Keratinocyte (primary cell): Measurements from ENCODE around the gene REL. TPM values are rescaled to one million over a fixed set of nuclear protein-coding genes. Genes with fewer than 3 reads are reported as not detected.

Experiments used
- DNase-seq: peaks from one replicate; pipeline ENCODE4 v3.0.0-alpha.2; 2011; ENCODE audit warnings: low read depth, missing footprints, low spot score
- FAIRE-seq: peaks from 2 replicates; lab custom pipeline; 2011; peaks lifted over from hg19 to GRCh38; lab: Jason Lieb, UNC
- H2AFZ ChIP-seq: 2 replicates; pipeline ENCODE4 v1.6.0; 2012; ENCODE audit warnings: low read length, control low read depth, inconsistent platforms; ENCODE audit not compliant: control insufficient read depth
- H3K27ac ChIP-seq: 2 replicates; pipeline ENCODE4 v1.5.1; 2011; ENCODE audit warnings: low read length; ENCODE audit not compliant: control insufficient read depth, insufficient read depth
- H3K27me3 ChIP-seq: 3 replicates; pipeline ENCODE4 v1.6.0; 2011; ENCODE audit warnings: low read length; ENCODE audit not compliant: control insufficient read depth, insufficient read depth; ENCODE audit errors: extremely low read depth
- H3K36me3 ChIP-seq, 2 experiments: 2 replicates in 1 of 2; 3 replicates in 1 of 2; pipeline ENCODE4 v1.5.1; 2011; ENCODE audit warnings: low read length in 2 of 2, mild to moderate bottlenecking in 1 of 2; ENCODE audit not compliant: control insufficient read depth in 2 of 2, insufficient read depth in 2 of 2; ENCODE audit errors: extremely low read depth in 1 of 2
- H3K4me1 ChIP-seq: 3 replicates; pipeline ENCODE4 v1.5.1; 2011; ENCODE audit warnings: low read length; ENCODE audit not compliant: control insufficient read depth, insufficient read depth; ENCODE audit errors: extremely low read depth
- H3K4me2 ChIP-seq: 3 replicates; pipeline ENCODE4 v1.6.0; 2011; ENCODE audit warnings: low read depth, low read length; ENCODE audit not compliant: control insufficient read depth, insufficient read depth; ENCODE audit errors: extremely low read depth
- H3K4me3 ChIP-seq, 3 experiments: fragments of 200-600 bp in 1 of 3; sonication (generic) in 1 of 3; 2 replicates in 2 of 3; 3 replicates in 1 of 3; pipeline ENCODE4 v1.5.1; 2011 to 2016; ENCODE audit warnings: low read length in 3 of 3, mild to moderate bottlenecking in 3 of 3, control low read depth in 2 of 3, inconsistent platforms in 1 of 3, low read depth in 1 of 3, mixed read lengths in 1 of 3, mixed run types in 1 of 3, moderate library complexity in 1 of 3; ENCODE audit not compliant: control insufficient read depth in 2 of 3, insufficient read depth in 2 of 3; ENCODE audit errors: extremely low read depth in 1 of 3
- H3K79me2 ChIP-seq: 2 replicates; pipeline ENCODE4 v1.6.0; 2012; ENCODE audit warnings: low read length; ENCODE audit not compliant: control insufficient read depth, insufficient read depth
- H3K9ac ChIP-seq: 3 replicates; pipeline ENCODE4 v1.6.0; 2011; ENCODE audit warnings: low read length; ENCODE audit not compliant: control insufficient read depth, insufficient read depth; ENCODE audit errors: extremely low read depth
- H3K9me1 ChIP-seq: 3 replicates; pipeline ENCODE4 v1.6.0; 2011; ENCODE audit warnings: low read length; ENCODE audit not compliant: control insufficient read depth, insufficient read depth; ENCODE audit errors: extremely low read depth
- H3K9me3 ChIP-seq: 2 replicates; pipeline ENCODE4 v1.5.1; 2012; ENCODE audit warnings: low read depth, low read length; ENCODE audit not compliant: control insufficient read depth
- H4K20me1 ChIP-seq: 3 replicates; pipeline ENCODE4 v1.6.0; 2011; ENCODE audit warnings: low read length; ENCODE audit not compliant: control insufficient read depth, insufficient read depth; ENCODE audit errors: extremely low read depth
- EZH2 ChIP-seq: IDR thresholded peaks from one replicate; pipeline ENCODE4 v1.6.1; 2012; ENCODE audit warnings: inconsistent platforms, mild to moderate bottlenecking, low read length, moderate library complexity
- dilution Hi-C: fragments of 300-500 bp; cut with MboI; formaldehyde crosslinking; loops from one replicate; pipeline ENCODE4 v1.7.0; 2020; ENCODE audit warnings: low sequenced_read_pairs; ENCODE audit not compliant: extremely low pct_ligation_motif_present
- polyA plus RNA-seq, 5 experiments: library from polyadenylated mRNA; depleted of rRNA in 3 of 5; stranded (reverse) in 3 of 5; stranded (forward) in 1 of 5; unstranded in 1 of 5; fragments of >200 nt; gene quantifications; 1 replicate in 1 of 5; 2 replicates in 3 of 5; 3 replicates in 1 of 5; pipeline versions ENCODE4 v1.2.1 to v1.2.3, GENCODE V29; 2011 to 2012; ENCODE audit warnings: missing spikeins in 2 of 5, low read depth in 1 of 5, low replicate concordance in 1 of 5
- TF ChIP-seq, protein P1 (sequence below), 3 experiments: IDR thresholded peaks in 1 of 3; conservative IDR thresholded peaks in 1 of 3; optimal IDR thresholded peaks in 1 of 3; 2 replicates in 2 of 3; 3 replicates in 1 of 3; pipeline versions ENCODE3 to v1.5.1; 2011; ENCODE audit warnings: low read length in 3 of 3, mild to moderate bottlenecking in 3 of 3, moderate library complexity in 2 of 3, control low read depth in 1 of 3, inconsistent platforms in 1 of 3; ENCODE audit not compliant: insufficient read depth in 2 of 3; ENCODE audit errors: extremely low read depth in 1 of 3

Gene REL
- polyA plus RNA-seq, 1 donor (not counting 4 experiments of a cell fraction or from before 2014, with no cell fraction given): 9.0 TPM

DNA sequence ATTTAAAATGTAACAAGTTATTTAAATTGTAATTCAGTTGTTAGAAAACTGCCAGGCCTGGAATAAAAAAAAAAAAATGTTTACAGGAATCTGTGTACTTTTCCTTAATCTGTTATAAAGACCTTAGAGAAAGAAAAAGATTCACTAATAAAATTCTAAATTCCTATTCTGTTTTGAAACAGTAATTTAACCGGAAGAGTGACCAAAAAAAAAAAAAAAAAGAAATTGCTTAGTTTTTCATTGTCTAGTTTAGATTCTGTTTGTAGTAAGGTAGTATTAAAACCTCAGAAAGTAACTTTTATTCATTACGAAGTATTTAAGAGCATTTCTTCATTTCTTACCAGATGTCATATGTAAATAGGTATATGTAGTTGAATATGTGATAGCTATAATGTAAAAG is 2.5 kb downstream of the REL start:
- DNase-seq: no peak

DNA sequence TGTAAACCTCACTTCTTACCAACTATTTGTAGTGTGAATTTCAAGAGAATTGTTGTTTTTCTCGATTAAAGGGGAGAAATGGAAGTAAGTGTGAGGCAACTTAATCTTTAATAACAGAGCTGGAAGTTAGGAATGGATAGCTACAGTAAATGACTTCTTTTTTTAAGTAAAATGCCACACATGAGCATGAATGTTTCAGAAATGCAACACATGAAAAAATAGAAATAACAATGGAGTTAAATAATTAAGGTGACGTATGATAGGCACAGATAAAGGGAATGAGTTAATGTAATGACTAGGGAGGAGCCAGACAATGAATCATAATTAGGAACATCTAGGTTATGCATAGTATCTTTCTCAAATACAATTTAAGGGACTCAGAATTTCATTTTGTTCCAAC is 3.4 kb downstream of the REL start:
- peak overlapping the region; percentile 99 for H3K9ac ChIP-seq
- no peaks in the 10 kb centered on the region for H3K9me3 ChIP-seq
- no peaks in the 10 kb centered on the region for H4K20me1 ChIP-seq
- H3K79me2 ChIP-seq: peaks cover 74% of the 10 kb centered on the region
- peak overlapping the region; percentile 93 for H3K4me2 ChIP-seq
- peaks cover 16% of the 10 kb centered on the region for H3K4me1 ChIP-seq
- peak overlapping the region; percentile 99 for H3K27ac ChIP-seq
- no peak for DNase-seq
- peak overlapping the region; percentile 94 to 98 (median 96) for H3K4me3 ChIP-seq
- no peaks in the 10 kb centered on the region for H3K27me3 ChIP-seq
- no peak for FAIRE-seq
- dilution Hi-C loops: no loop called here
- TF ChIP-seq, protein P1, sequence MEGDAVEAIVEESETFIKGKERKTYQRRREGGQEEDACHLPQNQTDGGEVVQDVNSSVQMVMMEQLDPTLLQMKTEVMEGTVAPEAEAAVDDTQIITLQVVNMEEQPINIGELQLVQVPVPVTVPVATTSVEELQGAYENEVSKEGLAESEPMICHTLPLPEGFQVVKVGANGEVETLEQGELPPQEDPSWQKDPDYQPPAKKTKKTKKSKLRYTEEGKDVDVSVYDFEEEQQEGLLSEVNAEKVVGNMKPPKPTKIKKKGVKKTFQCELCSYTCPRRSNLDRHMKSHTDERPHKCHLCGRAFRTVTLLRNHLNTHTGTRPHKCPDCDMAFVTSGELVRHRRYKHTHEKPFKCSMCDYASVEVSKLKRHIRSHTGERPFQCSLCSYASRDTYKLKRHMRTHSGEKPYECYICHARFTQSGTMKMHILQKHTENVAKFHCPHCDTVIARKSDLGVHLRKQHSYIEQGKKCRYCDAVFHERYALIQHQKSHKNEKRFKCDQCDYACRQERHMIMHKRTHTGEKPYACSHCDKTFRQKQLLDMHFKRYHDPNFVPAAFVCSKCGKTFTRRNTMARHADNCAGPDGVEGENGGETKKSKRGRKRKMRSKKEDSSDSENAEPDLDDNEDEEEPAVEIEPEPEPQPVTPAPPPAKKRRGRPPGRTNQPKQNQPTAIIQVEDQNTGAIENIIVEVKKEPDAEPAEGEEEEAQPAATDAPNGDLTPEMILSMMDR (optimal IDR thresholded peaks at IDR 0.05 in 1 of 3, IDR thresholded peaks at IDR 0.05 in 1 of 3, conservative IDR thresholded peaks at IDR 0.05 in 1 of 3; ENCODE audit: extremely low read depth in 1 of 3, insufficient read depth in 2 of 3, low read length in 3 of 3): no peak
- no peak for TF ChIP-seq EZH2
- no peak overlapping the region for H2AFZ ChIP-seq
- H3K9me1 ChIP-seq: no peaks in the 10 kb centered on the region
- H3K36me3 ChIP-seq: no peaks in the 10 kb centered on the region

More for the DNA sequence above, 2.5 kb downstream of the REL start:
- Histone ChIP-seq H3K36me3 (no peaks in the 10 kb centered on the region), H3K27ac (peak overlapping the region; percentile 99), H3K9me3 (no peaks in the 10 kb centered on the region), H3K4me2 (peak overlapping the region; percentile 93), H3K79me2 (peaks cover 68% of the 10 kb centered on the region), H3K27me3 (no peaks in the 10 kb centered on the region), H3K4me1 (peaks cover 16% of the 10 kb centered on the region), H3K9ac (peak overlapping the region; percentile 99), H4K20me1 (no peaks in the 10 kb centered on the region), H3K9me1 (no peaks in the 10 kb centered on the region), H3K4me3 (peak overlapping the region; percentile 94 to 98 (median 96)), H2AFZ (no peak overlapping the region)
- no peak for TF ChIP-seq EZH2
- FAIRE-seq: no peak
- dilution Hi-C loops: no loop called here

DNA sequence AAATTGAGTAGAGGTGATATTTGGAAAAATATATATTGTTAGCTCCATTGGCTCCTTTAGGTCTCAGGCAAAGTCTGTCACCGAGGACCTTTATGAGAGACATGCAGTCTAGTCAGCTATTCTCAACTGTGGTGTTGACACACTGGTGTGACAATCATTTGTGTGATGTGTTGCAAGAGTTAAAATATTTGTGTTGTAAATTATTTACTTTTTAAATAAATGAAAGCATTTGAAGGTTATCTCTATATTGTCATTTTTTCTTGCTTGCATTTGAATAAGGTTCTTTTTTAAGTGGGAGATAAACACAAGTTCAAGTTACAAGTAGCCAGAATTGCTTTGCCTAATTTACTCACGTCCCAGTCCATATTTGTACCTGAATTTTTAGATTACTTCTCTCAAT is 4.3 kb downstream of the REL start:
- H4K20me1 ChIP-seq: no peaks in the 10 kb centered on the region
- H3K9me1 ChIP-seq: no peaks in the 10 kb centered on the region
- TF ChIP-seq, protein P1 (optimal IDR thresholded peaks at IDR 0.05 in 1 of 3, IDR thresholded peaks at IDR 0.05 in 1 of 3, conservative IDR thresholded peaks at IDR 0.05 in 1 of 3; ENCODE audit: extremely low read depth in 1 of 3, insufficient read depth in 2 of 3, low read length in 3 of 3): no peak
- no peak for TF ChIP-seq EZH2
- H3K27ac ChIP-seq: peak overlapping the region; percentile 99
- H3K79me2 ChIP-seq: peaks cover 82% of the 10 kb centered on the region
- DNase-seq (no peak), FAIRE-seq (no peak)
- no peak overlapping the region for H2AFZ ChIP-seq
- peaks cover 12% of the 10 kb centered on the region for H3K4me1 ChIP-seq
- H3K27me3 ChIP-seq: no peaks in the 10 kb centered on the region
- H3K36me3 ChIP-seq: no peaks in the 10 kb centered on the region
- H3K9ac ChIP-seq: peak overlapping the region; percentile 99
- dilution Hi-C loops: no loop called here
- peak overlapping the region; percentile 8 to 96 (median 94) for H3K4me3 ChIP-seq
- H3K4me2 ChIP-seq: peak overlapping the region; percentile 93
- no peaks in the 10 kb centered on the region for H3K9me3 ChIP-seq
